SK-N-SH (cell line): ENCODE data around the gene ITGA1. TPM values are rescaled to one million over a fixed set of nuclear protein-coding genes. Genes with fewer than 3 reads are reported as not detected.

Experiments
- CTCF ChIA-PET: fragments of 300-600, 350-600 bp; formaldehyde crosslinking; extraction: SDS; loops from one replicate; lab custom pipeline; 2021; lab: Yijun Ruan, JAX
- POLR2A ChIA-PET: fragments of 350-600 bp; sonication (Branson Sonifier 250); formaldehyde crosslinking; extraction: SDS; loops from one replicate; lab custom pipeline; 2020; ENCODE audit warnings: antibody characterized with exemption, inconsistent platforms; lab: Yijun Ruan, JAX
- DNase-seq: peaks from one replicate; pipeline ENCODE4 v3.0.0; 2012
- H2AFZ ChIP-seq: fragments of 200-600 bp; sonication (generic); 2 replicates; pipeline ENCODE4 v1.8.1; 2016; ENCODE audit warnings: antibody characterized with exemption, mild to moderate bottlenecking, low read depth
- H3F3A ChIP-seq: fragments of 200-600 bp; sonication (generic); replicated peaks from 2 replicates; pipeline ENCODE3; 2016; ENCODE audit warnings: antibody characterized with exemption, mild to moderate bottlenecking; ENCODE audit not compliant: insufficient read depth
- H3K27ac ChIP-seq, 2 experiments: fragments of 200-500 bp in 1 of 2; fragments of 200-600 bp in 1 of 2; sonication (Bioruptor generic) in 1 of 2; sonication (generic), shearing (Covaris generic) in 1 of 2; 2 replicates each; pipeline versions ENCODE4 v1.5.1 to v1.6.1; 2014 to 2016; ENCODE audit warnings: low read depth in 2 of 2, inconsistent platforms in 1 of 2, low read length in 1 of 2, mild to moderate bottlenecking in 1 of 2, mixed read lengths in 1 of 2
- H3K27me3 ChIP-seq: fragments of 200-600 bp; sonication (generic), shearing (Covaris generic); 2 replicates; pipeline ENCODE4 v1.6.1; 2016; ENCODE audit warnings: mixed run types; ENCODE audit not compliant: insufficient read depth
- H3K36me3 ChIP-seq, 2 experiments: fragments of 200-500 bp in 1 of 2; fragments of 200-600 bp in 1 of 2; sonication (Bioruptor generic) in 1 of 2; sonication (generic) in 1 of 2; replicated peaks in 1 of 2; 2 replicates each; pipeline versions ENCODE3 to v1.5.1; 2014 to 2016; ENCODE audit warnings: low read length in 1 of 2, mild to moderate bottlenecking in 1 of 2; ENCODE audit not compliant: insufficient read depth in 2 of 2, control insufficient read depth in 1 of 2
- H3K4me1 ChIP-seq, 2 experiments: fragments of 200-500 bp in 1 of 2; fragments of 200-600 bp in 1 of 2; sonication (Bioruptor generic) in 1 of 2; sonication (generic), shearing (Covaris generic) in 1 of 2; 2 replicates each; pipeline versions ENCODE4 v1.5.1 to v1.6.1; 2014 to 2016; ENCODE audit warnings: low read depth in 1 of 2, low read length in 1 of 2, mixed run types in 1 of 2; ENCODE audit not compliant: insufficient read depth in 2 of 2, control insufficient read depth in 1 of 2
- H3K4me2 ChIP-seq: fragments of 200-600 bp; sonication (generic), shearing (Covaris generic); 2 replicates; pipeline ENCODE4 v1.6.1; 2017; ENCODE audit warnings: mixed run types
- H3K4me3 ChIP-seq, 2 experiments: fragments of 200-500 bp in 1 of 2; fragments of 200-600 bp in 1 of 2; sonication (Bioruptor generic) in 1 of 2; sonication (generic), shearing (Covaris generic) in 1 of 2; 2 replicates each; pipeline versions ENCODE4 v1.5.1 to v1.8.1; 2014 to 2016; ENCODE audit warnings: low read depth in 2 of 2, inconsistent platforms in 1 of 2, low read length in 1 of 2, mild to moderate bottlenecking in 1 of 2, mixed read lengths in 1 of 2, moderate library complexity in 1 of 2
- H3K79me2 ChIP-seq: fragments of 200-600 bp; sonication (generic); 2 replicates; pipeline ENCODE4 v1.8.1; 2017; ENCODE audit warnings: mild to moderate bottlenecking; ENCODE audit not compliant: insufficient read depth
- H3K9ac ChIP-seq: fragments of 200-600 bp; sonication (generic); 2 replicates; pipeline ENCODE4 v1.6.1; 2017; ENCODE audit warnings: mixed run types
- H3K9me2 ChIP-seq: fragments of 200-600 bp; sonication (generic); 2 replicates; pipeline ENCODE4 v1.6.1; 2017; ENCODE audit warnings: mixed run types
- H3K9me3 ChIP-seq: fragments of 200-600 bp; sonication (generic); 2 replicates; pipeline ENCODE4 v1.6.1; 2017; ENCODE audit warnings: mixed run types, mild to moderate bottlenecking, moderate library complexity
- H4K20me1 ChIP-seq: fragments of 200-600 bp; sonication (generic); 2 replicates; pipeline ENCODE4 v1.6.1; 2017; ENCODE audit warnings: mild to moderate bottlenecking, mixed run types; ENCODE audit not compliant: insufficient read depth
- EP300 ChIP-seq, 2 experiments: IDR thresholded peaks; 2 replicates each; pipeline versions ENCODE4 v1.4.0 to v1.6.1; 2012; ENCODE audit warnings: borderline replicate concordance in 1 of 2, low read depth in 1 of 2, low read length in 1 of 2
- EZH2phosphoT487 ChIP-seq: fragments of 200-600 bp; sonication (generic); IDR thresholded peaks from 2 replicates; pipeline ENCODE4 v1.6.1; 2017; ENCODE audit warnings: low read depth, mixed run types, mild to moderate bottlenecking, antibody characterized with exemption, moderate library complexity, borderline replicate concordance
- FOXM1 ChIP-seq: IDR thresholded peaks from 2 replicates; pipeline ENCODE4 v1.4.0; 2012; ENCODE audit warnings: low read depth, mild to moderate bottlenecking
- JUND ChIP-seq: IDR thresholded peaks from 2 replicates; pipeline ENCODE4 v1.4.0; 2012
- MEF2A ChIP-seq: IDR thresholded peaks from 2 replicates; pipeline ENCODE4 v1.4.0; 2012; ENCODE audit warnings: low read depth, borderline replicate concordance
- MXI1 ChIP-seq: IDR thresholded peaks from 2 replicates; pipeline ENCODE4 v1.6.1; 2012; ENCODE audit warnings: mild to moderate bottlenecking, low read depth, low read length, improper control_type of control experiment
- NFIC ChIP-seq: IDR thresholded peaks from 2 replicates; pipeline ENCODE4 v1.4.0; 2012; ENCODE audit warnings: borderline replicate concordance
- POLR2AphosphoS5 ChIP-seq: IDR thresholded peaks from 2 replicates; pipeline ENCODE4 v1.6.1; 2012; ENCODE audit warnings: low read depth, low read length
- RCOR1 ChIP-seq: fragments of 150-350 bp; IDR thresholded peaks from 2 replicates; pipeline ENCODE4 v1.6.1; 2017; ENCODE audit warnings: antibody characterized with exemption, low read length
- SIN3A ChIP-seq: IDR thresholded peaks from 2 replicates; pipeline ENCODE4 v1.6.1; 2012; ENCODE audit warnings: low read depth, mild to moderate bottlenecking, low read length, moderate library complexity, borderline replicate concordance
- SMC3 ChIP-seq: IDR thresholded peaks from 2 replicates; pipeline ENCODE4 v1.6.1; 2012; ENCODE audit warnings: low read depth, low read length, improper control_type of control experiment
- TCF12 ChIP-seq: IDR thresholded peaks from 2 replicates; pipeline ENCODE4 v1.4.0; 2012
- TEAD4 ChIP-seq: IDR thresholded peaks from 2 replicates; pipeline ENCODE4 v1.4.0; 2012; ENCODE audit warnings: mild to moderate bottlenecking, borderline replicate concordance; ENCODE audit not compliant: insufficient read depth
- YY1 ChIP-seq: IDR thresholded peaks from 2 replicates; pipeline ENCODE4 v1.4.0; 2012; ENCODE audit warnings: low read depth, mild to moderate bottlenecking
- WGBS: methylation state at CpG from one replicate; pipeline ENCODE4 v1.1.6; 2017; ENCODE audit warnings: low lambda C conversion rate; 5-methylcytosine and 5-hydroxymethylcytosine counted together
- polyA plus RNA-seq, 3 experiments: library from polyadenylated mRNA; depleted of rRNA; stranded (reverse); fragments of >200 nt; gene quantifications; 2 replicates each; pipeline ENCODE4 v1.2.3, GENCODE V29; 2012
- TF ChIP-seq, protein P1 (sequence below): IDR thresholded peaks from 2 replicates; pipeline ENCODE4 v1.6.1; 2012; ENCODE audit warnings: mild to moderate bottlenecking, low read depth, low read length, moderate library complexity
- TF ChIP-seq, protein P2 (sequence below): IDR thresholded peaks from 2 replicates; pipeline ENCODE4 v1.4.0; 2012; ENCODE audit warnings: low read depth, borderline replicate concordance

ITGA1 gene
- polyA plus RNA-seq, 1 of the 3 experiments (the other 2 are of a cell fraction), result 7.7 TPM

DNA sequence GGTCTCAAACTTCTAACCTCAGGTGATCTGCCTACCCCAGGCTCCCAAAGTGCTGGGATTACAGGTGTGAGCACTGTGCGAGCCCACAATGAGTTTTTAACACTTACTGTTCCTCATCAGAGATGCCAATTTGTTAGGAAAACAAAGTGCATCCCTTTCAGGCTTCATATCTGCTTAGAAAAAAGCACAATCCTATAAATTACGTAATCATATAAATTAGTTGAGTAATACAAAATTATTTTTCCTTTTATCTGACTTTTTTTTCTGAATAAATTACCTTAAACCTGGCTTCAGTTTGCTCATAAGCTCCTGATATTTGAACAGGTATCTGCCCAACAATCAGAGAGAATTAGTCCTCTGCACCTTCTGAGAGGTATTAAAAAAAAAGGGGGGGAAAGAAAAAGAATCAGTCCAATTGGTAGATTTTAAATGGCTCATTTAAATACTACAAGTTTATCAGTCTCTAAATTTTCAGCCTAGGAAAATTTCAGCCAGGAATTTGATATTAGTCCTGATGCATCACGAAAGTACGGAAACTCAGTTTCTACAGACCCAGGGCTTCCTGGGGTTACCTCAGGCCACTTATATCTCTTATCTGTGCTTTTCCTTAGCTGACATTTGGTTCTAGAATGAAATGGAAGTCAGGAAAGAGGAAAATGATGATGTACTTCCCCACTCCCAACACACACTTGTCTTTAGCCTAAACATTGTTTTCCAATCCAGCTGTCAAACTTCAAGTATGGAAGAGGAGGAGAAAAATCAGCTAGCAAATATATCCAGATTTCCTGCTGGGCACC lies 26.8 kb downstream of the ITGA1 start (continued):
- TF ChIP-seq, protein P1, sequence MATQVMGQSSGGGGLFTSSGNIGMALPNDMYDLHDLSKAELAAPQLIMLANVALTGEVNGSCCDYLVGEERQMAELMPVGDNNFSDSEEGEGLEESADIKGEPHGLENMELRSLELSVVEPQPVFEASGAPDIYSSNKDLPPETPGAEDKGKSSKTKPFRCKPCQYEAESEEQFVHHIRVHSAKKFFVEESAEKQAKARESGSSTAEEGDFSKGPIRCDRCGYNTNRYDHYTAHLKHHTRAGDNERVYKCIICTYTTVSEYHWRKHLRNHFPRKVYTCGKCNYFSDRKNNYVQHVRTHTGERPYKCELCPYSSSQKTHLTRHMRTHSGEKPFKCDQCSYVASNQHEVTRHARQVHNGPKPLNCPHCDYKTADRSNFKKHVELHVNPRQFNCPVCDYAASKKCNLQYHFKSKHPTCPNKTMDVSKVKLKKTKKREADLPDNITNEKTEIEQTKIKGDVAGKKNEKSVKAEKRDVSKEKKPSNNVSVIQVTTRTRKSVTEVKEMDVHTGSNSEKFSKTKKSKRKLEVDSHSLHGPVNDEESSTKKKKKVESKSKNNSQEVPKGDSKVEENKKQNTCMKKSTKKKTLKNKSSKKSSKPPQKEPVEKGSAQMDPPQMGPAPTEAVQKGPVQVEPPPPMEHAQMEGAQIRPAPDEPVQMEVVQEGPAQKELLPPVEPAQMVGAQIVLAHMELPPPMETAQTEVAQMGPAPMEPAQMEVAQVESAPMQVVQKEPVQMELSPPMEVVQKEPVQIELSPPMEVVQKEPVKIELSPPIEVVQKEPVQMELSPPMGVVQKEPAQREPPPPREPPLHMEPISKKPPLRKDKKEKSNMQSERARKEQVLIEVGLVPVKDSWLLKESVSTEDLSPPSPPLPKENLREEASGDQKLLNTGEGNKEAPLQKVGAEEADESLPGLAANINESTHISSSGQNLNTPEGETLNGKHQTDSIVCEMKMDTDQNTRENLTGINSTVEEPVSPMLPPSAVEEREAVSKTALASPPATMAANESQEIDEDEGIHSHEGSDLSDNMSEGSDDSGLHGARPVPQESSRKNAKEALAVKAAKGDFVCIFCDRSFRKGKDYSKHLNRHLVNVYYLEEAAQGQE, result no peak
- no peak for TF ChIP-seq TEAD4
- TF ChIP-seq EP300 (IDR thresholded peaks at IDR 0.05; ENCODE audit: borderline replicate concordance in 1 of 2, low read depth in 1 of 2, low read length in 1 of 2), result no peak
- no peak for TF ChIP-seq MEF2A
- TF ChIP-seq NFIC, result no peak
- no peak for TF ChIP-seq SMC3

DNA sequence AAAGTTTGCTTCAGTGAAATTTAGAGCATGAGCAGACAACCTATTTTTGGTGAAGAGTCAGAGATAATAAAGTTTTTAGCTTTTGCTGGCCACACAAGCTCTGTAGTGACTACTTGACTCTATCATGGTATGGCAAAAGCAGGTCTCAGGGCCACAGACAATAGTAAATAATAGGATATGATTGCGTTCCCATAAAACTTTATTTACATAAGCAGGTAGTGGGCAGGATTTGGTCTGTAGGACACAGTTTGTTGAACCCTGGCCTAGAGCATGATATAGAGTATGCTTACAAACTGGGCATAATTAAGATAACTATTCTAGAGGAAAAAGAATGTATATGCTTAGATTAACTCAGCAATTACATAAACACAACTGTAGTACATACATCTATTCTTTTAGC lies 30.1 kb downstream of the ITGA1 start:
- peaks cover 7% of the 10 kb centered on the region for H3F3A ChIP-seq
- no peak overlapping the region for H3K4me2 ChIP-seq
- 94% methylated on average over 1 of the region's 1 CpG for WGBS
- no peak overlapping the region for H2AFZ ChIP-seq
- H3K27me3 ChIP-seq, result no peaks in the 10 kb centered on the region
- no peak overlapping the region for H3K9ac ChIP-seq
- no peak overlapping the region for H3K27ac ChIP-seq
- no peaks in the 10 kb centered on the region for H3K9me3 ChIP-seq
- H4K20me1 ChIP-seq, result no peaks in the 10 kb centered on the region
- TF ChIP-seq TCF12 (no peak), JUND (no peak), MXI1 (no peak), POLR2AphosphoS5 (no peak), SIN3A (no peak), FOXM1 (no peak), EZH2phosphoT487 (no peak), NFIC (no peak), YY1 (no peak), EP300 (IDR thresholded peaks at IDR 0.05; ENCODE audit: borderline replicate concordance in 1 of 2, low read depth in 1 of 2, low read length in 1 of 2) (no peak), RCOR1 (no peak)
- TF ChIP-seq, protein P1, result no peak
- TF ChIP-seq, protein P2, sequence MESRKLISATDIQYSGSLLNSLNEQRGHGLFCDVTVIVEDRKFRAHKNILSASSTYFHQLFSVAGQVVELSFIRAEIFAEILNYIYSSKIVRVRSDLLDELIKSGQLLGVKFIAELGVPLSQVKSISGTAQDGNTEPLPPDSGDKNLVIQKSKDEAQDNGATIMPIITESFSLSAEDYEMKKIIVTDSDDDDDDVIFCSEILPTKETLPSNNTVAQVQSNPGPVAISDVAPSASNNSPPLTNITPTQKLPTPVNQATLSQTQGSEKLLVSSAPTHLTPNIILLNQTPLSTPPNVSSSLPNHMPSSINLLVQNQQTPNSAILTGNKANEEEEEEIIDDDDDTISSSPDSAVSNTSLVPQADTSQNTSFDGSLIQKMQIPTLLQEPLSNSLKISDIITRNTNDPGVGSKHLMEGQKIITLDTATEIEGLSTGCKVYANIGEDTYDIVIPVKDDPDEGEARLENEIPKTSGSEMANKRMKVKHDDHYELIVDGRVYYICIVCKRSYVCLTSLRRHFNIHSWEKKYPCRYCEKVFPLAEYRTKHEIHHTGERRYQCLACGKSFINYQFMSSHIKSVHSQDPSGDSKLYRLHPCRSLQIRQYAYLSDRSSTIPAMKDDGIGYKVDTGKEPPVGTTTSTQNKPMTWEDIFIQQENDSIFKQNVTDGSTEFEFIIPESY, result no peak
- TF ChIP-seq, all 33 proteins: peak for 0
- no peak overlapping the region for H3K4me3 ChIP-seq
- CTCF ChIA-PET, result interaction anchor here (1.0 kb wide), 1 partner anchor 12 kb away, joined by 3 read pairs; no protein-coding TSS in a partner anchor
- H3K9me2 ChIP-seq, result no peaks in the 10 kb centered on the region
- no peaks in the 10 kb centered on the region for H3K36me3 ChIP-seq
- H3K4me1 ChIP-seq, result peaks cover 0 to 4% of the 10 kb centered on the region in 2 experiments; a peak in 2 of 4 replicates
- peaks cover 3% of the 10 kb centered on the region; the same call in 1 of the 2 replicates for H3K79me2 ChIP-seq
- no peak for DNase-seq
- POLR2A ChIA-PET, result no interaction called here
